Neural cell (in vitro differentiated cells): ENCODE results near the gene SH2D1B. TPM values are rescaled to one million over a fixed set of nuclear protein-coding genes. Genes with fewer than 3 reads are reported as not detected.
"Not testable (repeated sequence)": the region's sequence is repeated elsewhere in the genome, so short reads cannot be mapped to it uniquely, and the experiment has no call there.

ENCODE experiments used
- H2AFZ ChIP-seq: fragments of 200-600, 300-800 bp; sonication (generic), shearing (Covaris generic); 2 replicates; pipeline ENCODE4 v1.6.0; 2014; ENCODE audit warnings: low read depth, mild to moderate bottlenecking, antibody characterized with exemption, low read length, moderate library complexity
- H3F3A ChIP-seq: fragments of 200-600 bp; shearing (Covaris generic); 2 replicates; pipeline ENCODE4 v1.6.1; 2016; ENCODE audit warnings: mild to moderate bottlenecking, moderate library complexity, mixed read lengths, antibody characterized with exemption, low read length; ENCODE audit not compliant: insufficient read depth, poor library complexity, severe bottlenecking
- H3K27ac ChIP-seq: fragments of 200-600, 300-800 bp; sonication (generic), shearing (Covaris generic); 2 replicates; pipeline ENCODE4 v1.5.1; 2014; ENCODE audit warnings: mild to moderate bottlenecking, low read length, moderate library complexity
- H3K27me3 ChIP-seq: fragments of 300-800, 200-600 bp; sonication (generic), shearing (Covaris generic); 2 replicates; pipeline ENCODE4 v1.6.0; 2014; ENCODE audit warnings: mild to moderate bottlenecking, low read depth, low read length, moderate library complexity; ENCODE audit not compliant: insufficient read depth
- H3K36me3 ChIP-seq: fragments of 300-800, 200-600 bp; sonication (generic), shearing (Covaris generic); 2 replicates; pipeline ENCODE4 v1.5.1; 2014; ENCODE audit warnings: mild to moderate bottlenecking, antibody characterized with exemption, low read length, moderate library complexity; ENCODE audit not compliant: insufficient read depth
- H3K4me2 ChIP-seq: fragments of 300-800, 200-600 bp; sonication (generic), shearing (Covaris generic); 2 replicates; pipeline ENCODE4 v1.6.0; 2014; ENCODE audit warnings: mild to moderate bottlenecking, low read length
- H3K4me3 ChIP-seq: fragments of 300-800, 200-600 bp; sonication (generic), shearing (Covaris generic); 2 replicates; pipeline ENCODE4 v1.5.1; 2014; ENCODE audit warnings: mild to moderate bottlenecking, low read length, moderate library complexity
- H3K79me2 ChIP-seq: fragments of 200-600 bp; shearing (Covaris generic); replicated peaks from 2 replicates; pipeline ENCODE4 v1.6.0; 2014; ENCODE audit warnings: mild to moderate bottlenecking, low read length, moderate library complexity; ENCODE audit not compliant: insufficient read depth
- H3K9ac ChIP-seq: fragments of 300-800, 200-600 bp; sonication (generic), shearing (Covaris generic); 2 replicates; pipeline ENCODE4 v1.6.1; 2016; ENCODE audit warnings: mild to moderate bottlenecking, low read length, mixed read lengths
- H3K9me2 ChIP-seq: fragments of 200-600 bp; shearing (Covaris generic); 2 replicates; pipeline ENCODE4 v1.6.1; 2016; ENCODE audit warnings: mild to moderate bottlenecking, low read length, mixed read lengths; ENCODE audit not compliant: insufficient read depth
- H3K9me3 ChIP-seq: fragments of 200-600, 300-800 bp; sonication (generic), shearing (Covaris generic); 2 replicates; pipeline ENCODE4 v1.6.1; 2016; ENCODE audit warnings: mild to moderate bottlenecking, mixed run types, low read length, moderate library complexity, mixed read lengths
- H4K20me1 ChIP-seq: fragments of 200-600 bp; shearing (Covaris generic); 2 replicates; pipeline ENCODE4 v1.6.1; 2016; ENCODE audit warnings: mild to moderate bottlenecking, mixed run types; ENCODE audit not compliant: insufficient read depth
- CTCF ChIP-seq: fragments of 450-650 bp; IDR thresholded peaks from 2 replicates; pipeline ENCODE4 v1.5.1; 2014; ENCODE audit warnings: antibody characterized with exemption, mild to moderate bottlenecking, moderate library complexity; ENCODE audit not compliant: poor library complexity, severe bottlenecking
- EP300 ChIP-seq: fragments of 450-650 bp; conservative IDR thresholded peaks from 2 replicates; pipeline ENCODE4 v1.6.1; 2014; ENCODE audit warnings: antibody characterized with exemption, mild to moderate bottlenecking, moderate library complexity; ENCODE audit not compliant: poor library complexity, severe bottlenecking
- EZH2 ChIP-seq: fragments of 200-600, 300-800 bp; shearing (Covaris generic), sonication (generic); IDR thresholded peaks from 2 replicates; pipeline ENCODE4 v1.6.1; 2014; ENCODE audit warnings: antibody characterized with exemption, low read length, borderline replicate concordance, mild to moderate bottlenecking; ENCODE audit not compliant: insufficient read depth, poor library complexity, severe bottlenecking
- MXI1 ChIP-seq: fragments of 450-650 bp; conservative IDR thresholded peaks from 2 replicates; pipeline ENCODE4 v1.6.1; 2014; ENCODE audit warnings: antibody characterized with exemption, mild to moderate bottlenecking; ENCODE audit not compliant: poor library complexity, severe bottlenecking
- POLR2AphosphoS5 ChIP-seq: IDR thresholded peaks from 2 replicates; pipeline ENCODE4 v1.6.1; 2012
- RAD21 ChIP-seq: fragments of 450-650 bp; conservative IDR thresholded peaks from 2 replicates; pipeline ENCODE4 v1.6.1; 2014; ENCODE audit warnings: antibody characterized with exemption, mild to moderate bottlenecking, moderate library complexity
- REST ChIP-seq: IDR thresholded peaks from 2 replicates; pipeline ENCODE4 v1.6.1; 2012; ENCODE audit warnings: borderline replicate concordance
- SMC3 ChIP-seq: fragments of 450-650 bp; conservative IDR thresholded peaks from 2 replicates; pipeline ENCODE4 v1.6.1; 2014; ENCODE audit warnings: antibody characterized with exemption, mild to moderate bottlenecking, moderate library complexity; ENCODE audit not compliant: poor library complexity
- TAF1 ChIP-seq: IDR thresholded peaks from 2 replicates; pipeline ENCODE4 v1.6.1; 2012; ENCODE audit warnings: low read depth
- polyA plus RNA-seq: library from polyadenylated mRNA; depleted of rRNA; stranded (reverse); fragments of >200 nt; gene quantifications from 2 replicates; pipeline ENCODE4 v1.2.3, GENCODE V29; 2014

SH2D1B gene
- polyA plus RNA-seq, 1 donor from 2014 or later = not detected

- no peak overlapping the region for H3K27ac ChIP-seq
- no peak overlapping the region for H3K4me3 ChIP-seq
- H3F3A ChIP-seq = no peaks in the 10 kb centered on the region
- H4K20me1 ChIP-seq = no peaks in the 10 kb centered on the region
- no peaks in the 10 kb centered on the region for H3K27me3 ChIP-seq
- no peak overlapping the region for H3K9ac ChIP-seq
- H3K9me3 ChIP-seq = no peaks in the 10 kb centered on the region
- TF ChIP-seq TAF1 (no peak), EZH2 (no peak), MXI1 (no peak), POLR2AphosphoS5 (no peak), EP300 (no peak), RAD21 (no peak), CTCF (no peak), REST (no peak), SMC3 (no peak)
- no peak overlapping the region for H2AFZ ChIP-seq
- no peaks in the 10 kb centered on the region for H3K9me2 ChIP-seq
- H3K4me2 ChIP-seq = no peak overlapping the region
- H3K36me3 ChIP-seq = no peaks in the 10 kb centered on the region
- no peaks in the 10 kb centered on the region for H3K79me2 ChIP-seq
These were observed 9.6 kb upstream of the SH2D1B start for GRCh38 chr1:162421258-162422164.

- TF ChIP-seq POLR2AphosphoS5 = no peak
- TF ChIP-seq EP300 = no peak
- no peak for TF ChIP-seq CTCF
- TF ChIP-seq RAD21 = no peak
- no peak for TF ChIP-seq MXI1
- TF ChIP-seq EZH2 = no peak
- no peak for TF ChIP-seq REST
- no peak for TF ChIP-seq TAF1
- TF ChIP-seq SMC3 = no peak
- H3K9ac ChIP-seq = no peak overlapping the region
- H3K9me3 ChIP-seq = no peaks in the 10 kb centered on the region
- H2AFZ ChIP-seq = no peak overlapping the region
- H3K4me2 ChIP-seq = no peak overlapping the region
- no peaks in the 10 kb centered on the region for H3K36me3 ChIP-seq
- H3K27ac ChIP-seq = no peak overlapping the region
- no peaks in the 10 kb centered on the region for H3K79me2 ChIP-seq
- H3K27me3 ChIP-seq = no peaks in the 10 kb centered on the region
- no peak overlapping the region for H3K4me3 ChIP-seq
- H4K20me1 ChIP-seq = no peaks in the 10 kb centered on the region
- no peaks in the 10 kb centered on the region for H3F3A ChIP-seq
- H3K9me2 ChIP-seq = no peaks in the 10 kb centered on the region
These were observed 8.2 kb upstream of the SH2D1B start for GRCh38 chr1:162420120-162420519.

GRCh38 chr1:162419450-162419931 lies 7.6 kb upstream of the SH2D1B start:
- not testable (repeated sequence) for H3K9me3 ChIP-seq, H3K4me2 ChIP-seq, H3K79me2 ChIP-seq, H2AFZ ChIP-seq, H3K4me3 ChIP-seq, H3K9me2 ChIP-seq, H3K9ac ChIP-seq, H3F3A ChIP-seq, H3K36me3 ChIP-seq, H3K27ac ChIP-seq, H4K20me1 ChIP-seq, H3K27me3 ChIP-seq
